Measurements from ENCODE around the gene PROX1.

Gene PROX1

DNA sequence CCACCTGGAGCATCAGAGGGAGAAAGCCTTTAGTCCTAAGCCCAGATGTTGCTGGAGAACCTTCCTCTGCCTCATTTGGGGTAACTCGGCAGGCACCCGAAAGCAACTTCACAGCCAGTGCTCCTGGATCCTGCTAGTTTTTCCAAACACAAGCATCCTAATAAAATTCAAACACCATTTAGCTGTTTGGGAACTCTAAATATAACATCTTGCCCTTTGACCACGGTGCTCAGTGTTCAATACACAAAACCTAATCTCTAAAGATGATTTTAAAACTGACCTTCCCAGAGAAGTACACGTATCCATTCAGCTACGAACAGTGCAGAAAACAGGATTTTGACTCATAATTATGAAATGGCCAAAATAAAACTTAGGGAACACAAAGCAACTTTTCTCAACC lies 40.3 kb downstream of the PROX1 start:
- no peak for DNase-seq

GRCh38 chr1:214028649-214029406 lies 41.1 kb downstream of the PROX1 start:
- no peak for DNase-seq

DNA sequence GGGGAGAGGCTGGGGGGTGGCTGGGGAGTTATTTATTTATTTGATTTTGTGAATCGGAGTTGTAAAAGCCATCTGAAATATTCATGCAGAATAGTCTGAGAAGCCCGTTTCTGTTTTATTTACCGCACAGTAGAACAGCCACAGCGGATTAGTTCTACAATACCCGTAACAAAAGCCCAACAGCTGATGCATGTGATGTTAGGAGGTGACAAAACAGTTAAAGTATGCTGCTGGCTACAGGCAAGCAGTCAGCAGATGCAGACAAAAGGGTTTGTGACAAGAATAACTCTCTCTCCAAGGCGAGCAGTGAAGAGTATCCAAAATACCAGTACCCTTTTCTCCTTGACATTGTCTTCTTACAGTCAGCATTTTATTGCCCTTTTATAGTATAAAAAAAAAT lies 42.0 kb downstream of the PROX1 start:
- DNase-seq, result no peak

GRCh38 chr1:214031267-214031650 lies 43.5 kb downstream of the PROX1 start:
- no peak for DNase-seq

GRCh38 chr1:214037468-214037867 lies 49.7 kb downstream of the PROX1 start:
- DNase-seq, result no peak

GRCh38 chr1:214039394-214040018 lies 51.7 kb downstream of the PROX1 start:
- DNase-seq, result no peak

- no peak for DNase-seq
Observed at GRCh38 chr1:214043167-214043566, 55.4 kb downstream of the PROX1 start.

- DNase-seq, result no peak
Observed at GRCh38 chr1:214044438-214045214, 56.9 kb downstream of the PROX1 start.

DNA sequence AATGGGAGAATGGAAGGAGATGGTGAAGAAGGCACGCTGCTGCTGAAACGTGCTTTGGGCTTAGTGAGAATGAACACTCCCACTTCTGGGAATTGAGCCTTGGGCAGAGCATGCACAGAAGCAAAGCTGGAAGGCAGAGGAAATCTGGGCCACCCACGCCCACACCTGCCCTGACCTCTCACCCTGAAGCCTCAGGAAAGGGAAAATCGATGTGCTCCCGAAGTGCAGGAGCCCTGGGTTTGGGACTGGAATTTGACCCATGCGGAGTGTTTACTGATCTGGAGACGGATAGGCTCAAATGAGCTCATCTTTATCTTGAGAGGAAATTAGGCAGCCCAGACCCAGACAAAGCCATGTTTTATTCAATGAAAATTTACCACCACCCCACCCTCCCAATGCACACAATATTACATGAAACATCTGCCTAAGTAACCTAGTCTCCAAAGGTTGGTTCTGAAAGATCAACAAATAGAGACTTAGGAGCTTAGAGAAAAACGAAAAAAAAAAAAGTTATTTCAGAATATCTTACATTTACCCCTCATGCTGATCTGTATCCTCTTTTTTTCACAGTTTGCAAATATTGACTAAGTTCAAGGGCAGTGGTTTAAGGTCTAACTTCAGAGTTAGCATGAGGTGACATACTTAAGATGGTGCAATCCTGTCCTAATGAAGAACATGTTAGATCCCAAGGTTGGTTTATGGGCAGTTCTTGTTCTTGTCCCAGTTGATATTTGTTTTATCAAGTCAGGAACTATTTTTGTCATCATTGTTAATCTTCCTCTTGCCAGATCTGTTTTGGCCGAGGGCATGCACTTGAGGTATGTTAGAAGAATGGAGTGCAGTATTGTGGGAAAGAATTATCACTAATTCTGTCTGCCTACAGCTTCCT lies 63.0 kb downstream of the PROX1 start:
- DNase-seq, result no peak

DNA sequence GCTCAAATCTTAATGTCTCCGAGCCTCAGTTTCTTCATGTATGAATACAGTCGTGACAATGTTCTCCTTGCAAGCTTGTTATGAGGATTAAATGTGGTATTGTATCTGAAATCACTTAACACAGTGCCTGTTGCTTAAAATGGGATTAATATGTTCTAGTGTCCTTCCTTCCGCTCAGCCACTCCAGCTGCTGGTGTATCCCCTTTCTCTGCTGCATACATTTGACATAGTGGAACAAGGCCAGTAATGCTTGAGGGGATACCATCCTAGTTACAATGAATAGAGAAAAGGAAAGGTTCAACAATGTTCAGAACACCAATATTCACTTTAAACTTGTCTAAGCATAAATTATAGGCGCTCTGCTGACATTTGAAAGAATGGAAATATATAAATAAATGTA lies 64.0 kb downstream of the PROX1 start:
- no peak for DNase-seq

- no peak for DNase-seq
Observed at GRCh38 chr1:214058076-214058475, 70.3 kb downstream of the PROX1 start.

- DNase-seq, result no peak
Observed at GRCh38 chr1:214066190-214066589, 78.4 kb downstream of the PROX1 start.

GRCh38 chr1:214066936-214067335 lies 79.2 kb downstream of the PROX1 start:
- no peak for DNase-seq

DNA sequence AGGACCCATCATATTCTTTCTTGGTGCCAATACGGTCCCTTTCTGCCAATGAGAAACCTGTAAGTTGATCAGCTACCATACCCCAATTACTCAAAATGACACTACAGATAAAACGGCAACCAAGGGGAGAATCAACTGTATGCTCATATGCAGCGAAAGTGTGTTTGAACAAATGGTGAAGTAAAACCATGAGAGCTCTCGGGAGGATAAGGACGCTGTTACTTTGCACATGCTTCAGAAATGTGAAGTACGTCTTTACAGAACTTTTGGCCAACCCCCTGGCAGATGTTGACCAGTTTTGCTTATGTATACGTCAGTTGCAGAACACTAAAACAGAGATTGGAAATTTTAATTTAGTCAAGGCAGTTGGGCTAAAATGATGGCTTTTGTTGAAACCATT lies 79.6 kb downstream of the PROX1 start:
- DNase-seq, result no peak

GRCh38 chr1:214067853-214068703 lies 80.3 kb downstream of the PROX1 start:
- no peak for DNase-seq

DNA sequence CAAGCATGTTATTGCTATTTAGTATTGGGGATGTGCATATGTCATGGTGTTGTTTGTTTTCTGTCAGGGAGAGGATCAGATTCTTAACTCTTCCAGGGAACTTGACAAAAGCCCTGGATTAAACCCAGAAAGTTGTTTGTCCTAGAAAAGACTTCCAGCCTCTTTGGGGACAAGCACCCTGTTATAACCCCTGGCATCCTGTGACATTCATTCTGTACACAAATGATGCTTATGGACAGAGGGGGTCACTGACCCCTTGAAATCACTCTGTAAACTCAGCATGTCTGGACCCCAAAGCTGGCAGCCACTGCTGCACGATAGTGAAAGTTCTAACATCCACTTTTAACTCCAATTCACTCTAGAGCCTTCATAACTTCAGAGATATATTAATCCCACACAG lies 81.2 kb downstream of the PROX1 start:
- no peak for DNase-seq

DNA sequence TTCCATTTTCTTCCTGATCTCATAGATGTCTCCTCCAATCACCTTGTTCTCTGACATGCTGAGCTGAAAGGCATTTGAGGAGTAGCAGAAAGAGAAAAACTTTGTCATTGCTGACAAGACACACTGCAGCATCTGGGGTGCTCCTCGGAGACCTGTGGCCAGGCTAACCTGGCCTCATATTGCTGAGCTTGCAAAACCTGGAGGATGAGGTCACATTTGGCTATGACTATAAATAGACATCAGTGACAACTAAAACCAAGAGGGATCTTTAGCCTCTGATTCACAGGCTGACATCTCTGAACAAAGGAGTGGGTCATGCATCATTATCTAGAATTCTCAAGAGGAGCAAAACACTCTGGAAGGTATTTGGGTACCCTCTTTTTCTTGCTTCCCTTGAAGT lies 83.7 kb downstream of the PROX1 start:
- no peak for DNase-seq

GRCh38 chr1:214072426-214073157 lies 84.8 kb downstream of the PROX1 start:
- DNase-seq, result no peak

DNA sequence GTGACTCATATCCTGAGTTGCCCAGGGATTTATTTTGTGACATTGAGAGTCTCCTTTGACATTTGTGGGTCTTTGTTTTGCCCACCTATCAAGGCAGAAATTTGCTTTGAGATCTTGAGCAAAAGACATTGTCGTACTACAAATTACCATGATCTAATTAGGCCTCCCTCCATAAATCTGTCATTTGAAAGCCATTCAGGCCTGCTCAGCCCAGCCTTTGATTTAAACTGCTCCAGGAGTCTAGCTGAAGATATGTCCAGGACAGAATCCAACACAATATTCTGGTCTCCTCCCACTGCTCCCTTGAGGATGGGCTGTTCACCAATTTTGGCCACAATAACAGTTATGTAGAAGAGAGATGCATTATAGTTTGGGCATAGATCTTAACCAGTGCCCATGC lies 86.7 kb downstream of the PROX1 start:
- no peak for DNase-seq

GRCh38 chr1:214075305-214075998 lies 87.7 kb downstream of the PROX1 start:
- no peak for DNase-seq

Data from activated CD4-positive, alpha-beta T cell treated with anti-CD3 and anti-CD28 coated beads, Interleukin-2, amount 50 U/mL, for 16 hours (primary cell).